Fibroblast of lung (primary cell): ENCODE data around the gene IRF1.

ENCODE experiments used
- CTCF ChIP-seq, 2 donors: IDR thresholded peaks in 1 of 2; conservative IDR thresholded peaks in 1 of 2; 1 replicate in 1 of 2; 2 replicates in 1 of 2; pipeline ENCODE4 v1.5.1; 2011 to 2012; ENCODE audit warnings: low read length in 2 of 2, control low read depth in 1 of 2, inconsistent platforms in 1 of 2, low read depth in 1 of 2, mild to moderate bottlenecking in 1 of 2
- EZH2 ChIP-seq: IDR thresholded peaks from 2 replicates; pipeline ENCODE4 v1.5.1; 2012; ENCODE audit warnings: low read length, control low read depth, mild to moderate bottlenecking; ENCODE audit errors: missing control alignments

- TF ChIP-seq EZH2 (no peak), CTCF (conservative IDR thresholded peaks at IDR 0.05 in 1 of 2, IDR thresholded peaks at IDR 0.05 in 1 of 2; ENCODE audit: low read depth in 1 of 2, low read length in 2 of 2) (peak; percentile 72 to 78)
Measured at GRCh38 chr5:132500931-132501628, 10.5 kb upstream of the IRF1 start.
